Mesothelial cell of epicardium (in vitro differentiated cells): ENCODE results near the gene PGM2. TPM values are rescaled to one million over a fixed set of nuclear protein-coding genes. Genes with fewer than 3 reads are reported as not detected.

Source experiments
- DNase-seq, 2 experiments: peaks; one replicate each; pipeline ENCODE4 v3.0.0; 2021; ENCODE audit warnings: low spot score in 2 of 2; ENCODE audit not compliant: unreplicated experiment in 2 of 2
- H3K27ac Mint-ChIP-seq: 2 replicates; pipeline ENCODE4 v1.8.0; 2021; ENCODE audit warnings: mixed read lengths
- H3K27me3 Mint-ChIP-seq: 2 replicates; pipeline ENCODE4 v1.8.0; 2021; ENCODE audit warnings: low read depth, mixed read lengths
- H3K36me3 Mint-ChIP-seq: 2 replicates; pipeline ENCODE4 v1.8.0; 2021; ENCODE audit warnings: mixed read lengths
- H3K4me1 Mint-ChIP-seq: 2 replicates; pipeline ENCODE4 v1.8.0; 2021; ENCODE audit warnings: mixed read lengths
- H3K4me3 Mint-ChIP-seq: 2 replicates; pipeline ENCODE4 v1.8.0; 2021; ENCODE audit warnings: mild to moderate bottlenecking, moderate library complexity, mixed read lengths
- H3K9me3 Mint-ChIP-seq: 2 replicates; pipeline ENCODE4 v1.8.0; 2021; ENCODE audit warnings: mixed read lengths
- CTCF ChIP-seq: fragments of 200-600 bp; sonication (generic); IDR thresholded peaks from one replicate; pipeline ENCODE4 v1.5.0; 2021; ENCODE audit warnings: antibody characterized with exemption; ENCODE audit not compliant: unreplicated experiment
- total RNA-seq: library from RNA; stranded (reverse); gene quantifications from 3 replicates; pipeline ENCODE4 v1.2.1, GENCODE V29; 2021

The PGM2 gene
- total RNA-seq, 1 donor from 2014 or later = 16.8 TPM

- no peak for TF ChIP-seq CTCF
- no peak overlapping the region for H3K4me3 Mint-ChIP-seq
- H3K36me3 Mint-ChIP-seq = peaks cover 49% of the 10 kb centered on the region
- H3K27ac Mint-ChIP-seq = no peak overlapping the region
- H3K9me3 Mint-ChIP-seq = peaks cover 3% of the 10 kb centered on the region
- no peak for DNase-seq
- peaks cover 1% of the 10 kb centered on the region for H3K4me1 Mint-ChIP-seq
- H3K27me3 Mint-ChIP-seq = no peaks in the 10 kb centered on the region
Observed at GRCh38 chr4:37839426-37839825, 12.9 kb downstream of the PGM2 start.

GRCh38 chr4:37844204-37844603, 17.7 kb downstream of the PGM2 start:
- Mint-ChIP-seq H3K27me3 (no peaks in the 10 kb centered on the region), H3K4me3 (no peak overlapping the region), H3K9me3 (peaks cover 3% of the 10 kb centered on the region), H3K27ac (no peak overlapping the region), H3K36me3 (peaks cover 52% of the 10 kb centered on the region), H3K4me1 (no peaks in the 10 kb centered on the region)
- no peak for TF ChIP-seq CTCF
- DNase-seq = no peak

- Mint-ChIP-seq H3K4me3 (no peak overlapping the region), H3K27ac (no peak overlapping the region), H3K27me3 (no peaks in the 10 kb centered on the region), H3K4me1 (no peaks in the 10 kb centered on the region), H3K36me3 (peaks cover 48% of the 10 kb centered on the region), H3K9me3 (peaks cover 3% of the 10 kb centered on the region)
- TF ChIP-seq CTCF = no peak
- DNase-seq = no peak
Observed at GRCh38 chr4:37845201-37845600, 18.7 kb downstream of the PGM2 start.

- no peak for TF ChIP-seq CTCF
- no peak for DNase-seq
- no peaks in the 10 kb centered on the region for H3K27me3 Mint-ChIP-seq
- no peak overlapping the region for H3K4me3 Mint-ChIP-seq
- no peaks in the 10 kb centered on the region for H3K4me1 Mint-ChIP-seq
- H3K36me3 Mint-ChIP-seq = peaks cover 46% of the 10 kb centered on the region
- peaks cover 3% of the 10 kb centered on the region for H3K9me3 Mint-ChIP-seq
- H3K27ac Mint-ChIP-seq = no peak overlapping the region
Observed at GRCh38 chr4:37847311-37847884, 20.9 kb downstream of the PGM2 start.

GRCh38 chr4:37852376-37852775, 25.9 kb downstream of the PGM2 start:
- no peaks in the 10 kb centered on the region for H3K9me3 Mint-ChIP-seq
- TF ChIP-seq CTCF = no peak
- no peak overlapping the region for H3K4me3 Mint-ChIP-seq
- DNase-seq = no peak
- H3K36me3 Mint-ChIP-seq = peaks cover 31% of the 10 kb centered on the region
- no peaks in the 10 kb centered on the region for H3K27me3 Mint-ChIP-seq
- no peak overlapping the region for H3K27ac Mint-ChIP-seq
- H3K4me1 Mint-ChIP-seq = no peaks in the 10 kb centered on the region

- Mint-ChIP-seq H3K36me3 (peaks cover 18% of the 10 kb centered on the region), H3K4me1 (no peaks in the 10 kb centered on the region), H3K27ac (no peak overlapping the region), H3K9me3 (no peaks in the 10 kb centered on the region), H3K4me3 (no peak overlapping the region), H3K27me3 (no peaks in the 10 kb centered on the region)
- TF ChIP-seq CTCF = no peak
- no peak for DNase-seq
Observed at GRCh38 chr4:37858112-37858511, 31.6 kb downstream of the PGM2 start.
